Measurements from ENCODE around the gene AQP10. TPM values are rescaled to one million over a fixed set of nuclear protein-coding genes. Genes with fewer than 3 reads are reported as not detected.
"Not testable (repeated sequence)": the region's sequence is repeated elsewhere in the genome, so short reads cannot be mapped to it uniquely, and the experiment has no call there.

Gene AQP10
- total RNA-seq, 1 experiment from 2014 or later, result not detected

DNA sequence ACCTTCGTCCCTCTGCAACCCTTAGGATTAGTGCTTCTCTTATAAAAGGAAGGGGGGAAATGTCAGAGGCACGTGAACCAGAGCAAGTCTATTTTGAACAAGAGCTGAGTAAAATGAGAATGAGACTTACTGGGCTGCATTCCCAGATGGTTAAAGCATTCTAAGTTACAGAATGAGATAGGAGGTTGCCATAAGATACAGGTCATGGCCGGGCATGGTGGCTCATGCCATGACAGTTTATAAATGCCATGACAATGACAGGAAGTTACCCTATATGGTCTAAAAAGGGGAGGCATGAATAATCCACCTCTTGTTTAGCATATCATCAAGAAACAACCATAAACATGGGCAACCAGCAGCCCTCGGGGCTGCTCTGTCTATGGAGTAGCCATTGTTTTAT is 2.5 kb upstream of the AQP10 start:
- Histone ChIP-seq H3K27ac (ENCODE audit: low read length) (no peak overlapping the region), H3K4me3 (ENCODE audit: low read depth in 2 of 2, low read length in 2 of 2) (no peak overlapping the region), H3K4me1 (ENCODE audit: control insufficient read depth, insufficient read depth, low read length) (no peaks in the 10 kb centered on the region), H3K36me3 (ENCODE audit: control insufficient read depth, insufficient read depth, low read length) (no peaks in the 10 kb centered on the region), H3K9me3 (ENCODE audit: control insufficient read depth, insufficient read depth, low read depth, low read length) (no peaks in the 10 kb centered on the region; the same call in 1 of the 2 replicates), H3K27me3 (ENCODE audit: control insufficient read depth, insufficient read depth, low read length) (no peaks in the 10 kb centered on the region)
- POLR2A ChIA-PET, result no interaction called here
- CTCF ChIA-PET, result no interaction called here
- DNase-seq (ENCODE audit: low read depth, low spot score), result no peak
- no TSS peak for BruUV-seq (replicated peaks)
- in situ Hi-C loops (cut with HindIII; ENCODE audit: low pct_unique_long_range_greater_than_20kb, low sequenced_read_pairs) (no loop called here), intact Hi-C loops (cut with micrococcal nuclease; ENCODE audit: unreplicated experiment) (no loop called here)
- no peak for ATAC-seq
- no peak for TF ChIP-seq POLR2AphosphoS5 (IDR thresholded peaks at IDR 0.05; ENCODE audit: low read depth, low read length)
- no peak for TF ChIP-seq TCF7L2 (IDR thresholded peaks at IDR 0.05; ENCODE audit: low read depth, low read length)
- TF ChIP-seq, protein P1, sequence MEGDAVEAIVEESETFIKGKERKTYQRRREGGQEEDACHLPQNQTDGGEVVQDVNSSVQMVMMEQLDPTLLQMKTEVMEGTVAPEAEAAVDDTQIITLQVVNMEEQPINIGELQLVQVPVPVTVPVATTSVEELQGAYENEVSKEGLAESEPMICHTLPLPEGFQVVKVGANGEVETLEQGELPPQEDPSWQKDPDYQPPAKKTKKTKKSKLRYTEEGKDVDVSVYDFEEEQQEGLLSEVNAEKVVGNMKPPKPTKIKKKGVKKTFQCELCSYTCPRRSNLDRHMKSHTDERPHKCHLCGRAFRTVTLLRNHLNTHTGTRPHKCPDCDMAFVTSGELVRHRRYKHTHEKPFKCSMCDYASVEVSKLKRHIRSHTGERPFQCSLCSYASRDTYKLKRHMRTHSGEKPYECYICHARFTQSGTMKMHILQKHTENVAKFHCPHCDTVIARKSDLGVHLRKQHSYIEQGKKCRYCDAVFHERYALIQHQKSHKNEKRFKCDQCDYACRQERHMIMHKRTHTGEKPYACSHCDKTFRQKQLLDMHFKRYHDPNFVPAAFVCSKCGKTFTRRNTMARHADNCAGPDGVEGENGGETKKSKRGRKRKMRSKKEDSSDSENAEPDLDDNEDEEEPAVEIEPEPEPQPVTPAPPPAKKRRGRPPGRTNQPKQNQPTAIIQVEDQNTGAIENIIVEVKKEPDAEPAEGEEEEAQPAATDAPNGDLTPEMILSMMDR (IDR thresholded peaks at IDR 0.05), result no peak
- TF ChIP-seq SIN3A (IDR thresholded peaks at IDR 0.05; ENCODE audit: borderline replicate concordance, insufficient read depth, low read depth, low read length), result no peak
- TF ChIP-seq, protein P2, sequence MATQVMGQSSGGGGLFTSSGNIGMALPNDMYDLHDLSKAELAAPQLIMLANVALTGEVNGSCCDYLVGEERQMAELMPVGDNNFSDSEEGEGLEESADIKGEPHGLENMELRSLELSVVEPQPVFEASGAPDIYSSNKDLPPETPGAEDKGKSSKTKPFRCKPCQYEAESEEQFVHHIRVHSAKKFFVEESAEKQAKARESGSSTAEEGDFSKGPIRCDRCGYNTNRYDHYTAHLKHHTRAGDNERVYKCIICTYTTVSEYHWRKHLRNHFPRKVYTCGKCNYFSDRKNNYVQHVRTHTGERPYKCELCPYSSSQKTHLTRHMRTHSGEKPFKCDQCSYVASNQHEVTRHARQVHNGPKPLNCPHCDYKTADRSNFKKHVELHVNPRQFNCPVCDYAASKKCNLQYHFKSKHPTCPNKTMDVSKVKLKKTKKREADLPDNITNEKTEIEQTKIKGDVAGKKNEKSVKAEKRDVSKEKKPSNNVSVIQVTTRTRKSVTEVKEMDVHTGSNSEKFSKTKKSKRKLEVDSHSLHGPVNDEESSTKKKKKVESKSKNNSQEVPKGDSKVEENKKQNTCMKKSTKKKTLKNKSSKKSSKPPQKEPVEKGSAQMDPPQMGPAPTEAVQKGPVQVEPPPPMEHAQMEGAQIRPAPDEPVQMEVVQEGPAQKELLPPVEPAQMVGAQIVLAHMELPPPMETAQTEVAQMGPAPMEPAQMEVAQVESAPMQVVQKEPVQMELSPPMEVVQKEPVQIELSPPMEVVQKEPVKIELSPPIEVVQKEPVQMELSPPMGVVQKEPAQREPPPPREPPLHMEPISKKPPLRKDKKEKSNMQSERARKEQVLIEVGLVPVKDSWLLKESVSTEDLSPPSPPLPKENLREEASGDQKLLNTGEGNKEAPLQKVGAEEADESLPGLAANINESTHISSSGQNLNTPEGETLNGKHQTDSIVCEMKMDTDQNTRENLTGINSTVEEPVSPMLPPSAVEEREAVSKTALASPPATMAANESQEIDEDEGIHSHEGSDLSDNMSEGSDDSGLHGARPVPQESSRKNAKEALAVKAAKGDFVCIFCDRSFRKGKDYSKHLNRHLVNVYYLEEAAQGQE (IDR thresholded peaks at IDR 0.05; ENCODE audit: insufficient read depth in 1 of 2, low read depth in 2 of 2, low read length in 1 of 2), result no peak

DNA sequence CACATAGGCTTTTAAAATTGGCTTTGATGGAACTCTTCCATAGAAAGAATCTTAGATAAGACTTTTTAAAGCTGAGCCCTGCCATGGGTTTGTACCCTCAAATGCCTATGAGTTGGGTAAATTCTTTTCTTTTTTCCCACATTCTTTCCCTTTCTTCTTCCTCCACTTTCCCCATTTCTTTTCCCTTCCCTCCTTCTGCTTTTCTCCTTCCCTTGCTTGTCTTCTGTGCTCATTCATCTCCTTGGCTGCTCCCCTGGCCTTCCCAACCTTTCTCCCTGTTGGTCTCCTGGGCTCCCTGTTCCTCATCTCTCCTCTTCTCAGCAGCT is 679 bp downstream of the AQP10 start:
- H3K27ac ChIP-seq (ENCODE audit: low read length); H3K36me3 ChIP-seq (ENCODE audit: control insufficient read depth, insufficient read depth, low read length); CTCF ChIA-PET; H3K9me3 ChIP-seq (ENCODE audit: control insufficient read depth, insufficient read depth, low read depth, low read length); H3K4me3 ChIP-seq (ENCODE audit: low read depth in 2 of 2, low read length in 2 of 2); POLR2A ChIA-PET; BruUV-seq (replicated peaks); intact Hi-C loops (cut with micrococcal nuclease; ENCODE audit: unreplicated experiment); in situ Hi-C loops (cut with HindIII; ENCODE audit: low pct_unique_long_range_greater_than_20kb, low sequenced_read_pairs); H3K27me3 ChIP-seq (ENCODE audit: control insufficient read depth, insufficient read depth, low read length); ATAC-seq; H3K4me1 ChIP-seq (ENCODE audit: control insufficient read depth, insufficient read depth, low read length); DNase-seq (ENCODE audit: low read depth, low spot score): not testable (repeated sequence)

DNA sequence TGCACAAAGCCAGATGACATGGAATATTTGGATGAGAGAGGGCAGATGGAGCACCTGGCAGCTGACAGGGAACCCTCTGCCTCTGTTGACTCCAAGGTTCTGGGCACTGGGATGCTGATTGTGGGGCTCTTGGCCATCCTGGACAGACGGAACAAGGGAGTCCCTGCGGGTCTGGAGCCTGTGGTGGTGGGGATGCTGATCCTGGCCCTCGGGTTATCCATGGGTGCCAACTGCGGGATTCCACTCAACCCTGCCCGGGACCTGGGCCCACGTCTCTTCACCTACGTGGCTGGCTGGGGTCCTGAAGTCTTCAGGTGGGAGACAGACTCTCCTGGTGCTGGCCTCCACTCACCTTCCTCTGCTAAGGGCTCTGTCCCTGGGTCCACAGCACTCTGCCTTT is 2.6 kb downstream of the AQP10 start:
- Histone ChIP-seq H3K4me3 (ENCODE audit: low read depth in 2 of 2, low read length in 2 of 2) (no peak overlapping the region), H3K36me3 (ENCODE audit: control insufficient read depth, insufficient read depth, low read length) (no peaks in the 10 kb centered on the region), H3K27me3 (ENCODE audit: control insufficient read depth, insufficient read depth, low read length) (no peaks in the 10 kb centered on the region), H3K9me3 (ENCODE audit: control insufficient read depth, insufficient read depth, low read depth, low read length) (no peaks in the 10 kb centered on the region), H3K27ac (ENCODE audit: low read length) (no peak overlapping the region), H3K4me1 (ENCODE audit: control insufficient read depth, insufficient read depth, low read length) (peaks cover 16% of the 10 kb centered on the region)
- ChIA-PET CTCF (no interaction called here), POLR2A (no interaction called here)
- no peak for TF ChIP-seq SIN3A (IDR thresholded peaks at IDR 0.05; ENCODE audit: borderline replicate concordance, insufficient read depth, low read depth, low read length)
- no peak for TF ChIP-seq TCF7L2 (IDR thresholded peaks at IDR 0.05; ENCODE audit: low read depth, low read length)
- TF ChIP-seq, protein P2 (IDR thresholded peaks at IDR 0.05; ENCODE audit: insufficient read depth in 1 of 2, low read depth in 2 of 2, low read length in 1 of 2), result no peak
- TF ChIP-seq, protein P1 (IDR thresholded peaks at IDR 0.05), result no peak
- no peak for TF ChIP-seq POLR2AphosphoS5 (IDR thresholded peaks at IDR 0.05; ENCODE audit: low read depth, low read length)
- no TSS peak for BruUV-seq (replicated peaks)
- in situ Hi-C loops (cut with HindIII; ENCODE audit: low pct_unique_long_range_greater_than_20kb, low sequenced_read_pairs) (no loop called here), intact Hi-C loops (cut with micrococcal nuclease; ENCODE audit: unreplicated experiment) (no loop called here)
- ATAC-seq, result no peak
- DNase-seq (ENCODE audit: low read depth, low spot score), result no peak
